Measurements from ENCODE around the gene AGAP2.

AGAP2 gene

GRCh38 chr12:57767876-57768275 is 29.3 kb upstream of the AGAP2 start:
- no peak overlapping the region for H3K4me3 ChIP-seq (ENCODE audit: low read depth, low read length)
- DNase-seq (ENCODE audit: low read depth), result no peak
- TF ChIP-seq CTCF (IDR thresholded peaks at IDR 0.05; ENCODE audit: low read depth, low read length, missing control alignments), result no peak

GRCh38 chr12:57767305-57767698 is 28.8 kb upstream of the AGAP2 start:
- DNase-seq (ENCODE audit: low read depth), result no peak
- no peak for TF ChIP-seq CTCF (IDR thresholded peaks at IDR 0.05; ENCODE audit: low read depth, low read length, missing control alignments)
- no peak overlapping the region for H3K4me3 ChIP-seq (ENCODE audit: low read depth, low read length)

GRCh38 chr12:57766464-57767304 is 28.1 kb upstream of the AGAP2 start, which contains the start of gene CYP27B1:
CYP27B1 (minus strand) TSS chr12:57767078; CDS start chr12:57767041, 37 bp downstream.
- no peak for DNase-seq (ENCODE audit: low read depth)
- no peak within 1 kb of the TSS for H3K4me3 ChIP-seq (ENCODE audit: low read depth, low read length)

GRCh38 chr12:57765698-57766463 is 27.3 kb upstream of the AGAP2 start:
- TF ChIP-seq CTCF (IDR thresholded peaks at IDR 0.05; ENCODE audit: low read depth, low read length, missing control alignments), result no peak
- peak overlapping the region; percentile 11; the same call in 1 of the 2 replicates for H3K4me3 ChIP-seq (ENCODE audit: low read depth, low read length)
- DNase-seq (ENCODE audit: low read depth), result no peak

More at GRCh38 chr12:57766464-57767304, 28.1 kb upstream of the AGAP2 start, which contains the start of gene CYP27B1:
- no peak for TF ChIP-seq CTCF (IDR thresholded peaks at IDR 0.05; ENCODE audit: low read depth, low read length, missing control alignments)

GRCh38 chr12:57765003-57765697 is 26.6 kb upstream of the AGAP2 start:
- DNase-seq (ENCODE audit: low read depth), result no peak
- TF ChIP-seq CTCF (IDR thresholded peaks at IDR 0.05; ENCODE audit: low read depth, low read length, missing control alignments), result peak; percentile 51
- H3K4me3 ChIP-seq (ENCODE audit: low read depth, low read length), result peak overlapping the region; percentile 11

GRCh38 chr12:57764662-57765002 is 26.1 kb upstream of the AGAP2 start:
- H3K4me3 ChIP-seq (ENCODE audit: low read depth, low read length), result peak overlapping the region; percentile 11; the same call in 1 of the 2 replicates
- TF ChIP-seq CTCF (IDR thresholded peaks at IDR 0.05; ENCODE audit: low read depth, low read length, missing control alignments), result no peak
- no peak for DNase-seq (ENCODE audit: low read depth)
